Posterior vena cava (tissue), 2 donors: ENCODE data around the gene CLIP4. TPM values are rescaled to one million over a fixed set of nuclear protein-coding genes. Genes with fewer than 3 reads are reported as not detected.

Source experiments
- DNase-seq: peaks from one replicate; pipeline ENCODE4 v3.0.0-alpha.2; 2020; ENCODE audit warnings: low spot score
- intact Hi-C, 2 donors: fragments of 100-400 bp; cut with DNase I; formaldehyde crosslinking; loops; one replicate each; pipeline versions ENCODE4 v1.14.1 to v1.14.2; 2022 to 2023
- total RNA-seq, 2 donors: library from RNA; stranded (reverse); fragmentation: NEBNext Ultra II Directional; extraction: Animal tissue kit (Norgen Biotek cat#: 25700); gene quantifications; one replicate each; pipeline ENCODE4 v1.2.1, GENCODE V29; 2021
- donor health status: DM: yes; HTN: yes; CAD: no.
- donor health status: DM: yes; HTN: yes; CAD: no.

The CLIP4 gene
- total RNA-seq, 2 donors from 2014 or later, result 31.9 to 37.9 TPM

DNA sequence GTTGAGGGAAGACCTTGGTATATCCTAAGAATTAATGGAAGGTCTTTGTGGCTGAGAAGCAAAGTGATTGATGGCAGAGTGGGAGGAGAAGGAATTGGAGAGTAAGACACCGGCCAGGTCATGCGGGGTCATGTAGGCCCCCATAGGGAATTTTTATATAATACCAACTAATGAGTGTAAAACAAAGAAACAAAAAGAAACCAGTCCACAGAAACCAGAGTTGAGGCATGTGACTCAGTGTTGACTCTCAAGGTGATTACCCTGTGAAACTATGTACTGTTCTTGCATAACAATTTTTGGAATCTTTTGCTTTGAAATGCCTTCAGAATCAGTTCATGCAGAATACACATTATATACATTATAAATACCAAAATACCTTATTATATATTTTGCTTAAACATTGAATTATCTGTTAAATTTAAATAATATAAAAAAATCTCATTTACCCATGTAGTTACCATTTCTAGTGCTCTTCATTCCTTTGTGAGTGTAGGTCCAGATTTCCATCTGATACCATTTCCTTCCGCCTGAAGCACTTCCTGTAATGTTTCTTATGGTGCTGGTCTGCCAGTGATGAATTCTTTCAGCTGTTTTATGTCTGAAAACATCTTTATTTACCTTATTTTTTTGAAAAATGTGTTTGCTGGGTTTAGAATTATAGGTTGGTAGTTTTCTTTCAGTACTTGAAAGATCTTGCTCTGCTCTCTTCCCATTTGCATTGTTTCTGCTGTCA, 8.6 kb downstream of the CLIP4 start:
- intact Hi-C loops, result no loop called here
- DNase-seq, result no peak

DNA sequence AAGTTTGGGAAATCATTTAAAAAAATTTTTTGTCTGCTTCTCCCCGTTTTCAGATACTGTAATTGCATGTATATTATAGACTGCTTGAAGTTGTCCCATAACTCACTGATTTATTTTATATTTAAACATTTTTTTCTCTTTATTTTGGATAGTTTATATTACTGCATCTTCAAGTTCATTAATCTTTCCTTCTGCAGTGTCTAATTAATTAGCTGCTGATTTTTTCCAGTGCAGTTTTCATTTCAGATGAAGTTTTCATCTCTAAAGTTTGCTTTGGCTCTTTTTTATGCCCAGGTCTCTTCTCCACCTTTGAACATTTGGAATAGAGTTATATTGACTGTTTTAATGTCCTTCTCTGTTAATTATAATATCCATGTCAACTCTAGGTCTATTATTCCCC, 9.3 kb downstream of the CLIP4 start:
- no peak for DNase-seq
- intact Hi-C loops, result no loop called here

DNA sequence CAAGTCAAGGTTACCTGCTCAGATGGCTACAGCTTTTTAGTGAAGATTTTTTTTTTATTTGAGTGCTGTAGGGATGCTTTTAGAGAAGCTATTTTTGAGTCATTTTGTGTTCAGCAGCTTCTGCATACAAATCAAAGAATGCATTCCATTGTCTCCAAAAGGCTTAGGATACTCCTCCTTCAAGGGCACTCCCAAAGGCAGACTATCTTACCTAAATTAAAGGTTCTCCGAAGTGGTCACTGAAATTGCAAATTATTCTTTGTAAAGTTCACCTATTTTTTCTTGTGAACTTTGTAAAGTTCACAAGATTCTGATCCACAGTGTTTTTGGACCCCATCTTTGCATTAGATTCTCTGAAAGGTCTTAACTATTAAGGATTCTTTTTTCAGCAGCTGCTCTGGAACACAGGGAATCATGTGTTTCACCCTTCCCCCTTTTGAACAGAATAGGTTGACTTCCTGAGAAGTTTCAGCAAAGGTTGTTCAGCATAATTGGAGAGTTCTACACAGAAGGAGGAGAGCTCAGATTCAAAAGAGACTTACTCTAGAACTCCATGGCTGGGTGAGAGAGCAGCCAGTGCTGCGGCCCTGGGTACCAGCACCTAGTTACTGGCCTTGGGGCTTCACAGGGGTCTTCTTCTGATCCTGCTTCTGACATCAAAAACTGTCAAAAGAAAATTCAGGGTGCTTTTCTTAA, 14.5 kb downstream of the CLIP4 start:
- no peak for DNase-seq
- intact Hi-C loops, result no loop called here

DNA sequence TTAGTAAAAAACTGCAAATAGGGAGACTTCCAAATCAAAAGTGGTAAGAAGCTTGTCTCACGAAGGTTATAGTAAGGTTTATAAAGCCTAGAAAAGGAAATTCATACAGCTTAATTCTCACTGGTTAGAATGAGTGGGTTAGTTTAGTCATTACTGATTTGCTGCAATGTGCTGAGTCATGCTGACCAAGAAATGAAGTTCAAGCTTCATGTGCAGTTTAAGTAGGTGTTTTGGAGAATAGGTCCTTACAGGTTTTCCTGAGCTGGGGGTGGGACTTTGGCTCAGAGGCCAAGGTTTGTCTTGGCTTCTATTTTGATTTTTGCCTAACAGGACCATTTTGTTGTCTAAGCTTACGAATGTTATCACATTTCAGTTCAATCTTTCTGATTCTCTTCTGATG, 15.1 kb downstream of the CLIP4 start:
- intact Hi-C loops, result no loop called here
- DNase-seq, result no peak

DNA sequence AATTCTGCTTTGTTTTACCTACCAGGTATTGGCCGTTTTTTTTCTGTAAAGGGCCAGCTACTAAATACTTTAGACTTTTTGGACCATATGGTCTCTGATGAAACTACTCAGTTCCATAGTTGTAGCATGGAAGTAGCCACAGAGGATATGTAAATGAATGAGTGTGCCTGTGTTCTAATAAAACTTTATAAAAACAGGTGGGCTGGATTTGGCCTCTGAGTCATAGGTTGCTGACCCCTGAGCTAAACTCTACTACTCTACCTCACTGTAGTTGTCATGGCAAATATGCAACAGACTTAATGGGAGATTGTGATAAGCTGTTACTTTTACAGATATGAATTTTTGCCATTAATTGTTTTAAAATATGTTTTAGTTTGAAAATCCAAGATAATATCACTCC, 19.7 kb downstream of the CLIP4 start:
- intact Hi-C loops, result no loop called here

DNA sequence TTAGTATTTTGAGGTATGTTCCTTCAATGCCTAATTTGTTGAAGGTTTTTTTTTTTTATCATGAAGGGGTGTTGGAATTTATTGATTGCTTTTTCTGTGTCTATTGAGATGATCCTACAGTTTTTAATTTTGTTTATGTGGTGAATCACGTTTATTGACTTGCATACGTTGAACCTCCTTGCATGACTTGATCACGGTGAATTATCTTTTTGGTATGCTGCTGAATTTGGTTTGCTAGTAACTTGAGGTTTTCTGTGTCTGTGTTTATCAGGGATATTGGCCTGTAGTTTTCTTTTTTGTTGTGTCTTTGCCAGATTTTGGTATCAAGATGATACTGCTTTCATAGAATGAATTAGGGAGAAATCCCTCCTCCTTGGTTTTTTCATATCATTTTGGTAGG, 23.9 kb downstream of the CLIP4 start:
- intact Hi-C loops, result no loop called here
- DNase-seq, result no peak

More for the DNA sequence above, 19.7 kb downstream of the CLIP4 start:
- DNase-seq, result no peak

DNA sequence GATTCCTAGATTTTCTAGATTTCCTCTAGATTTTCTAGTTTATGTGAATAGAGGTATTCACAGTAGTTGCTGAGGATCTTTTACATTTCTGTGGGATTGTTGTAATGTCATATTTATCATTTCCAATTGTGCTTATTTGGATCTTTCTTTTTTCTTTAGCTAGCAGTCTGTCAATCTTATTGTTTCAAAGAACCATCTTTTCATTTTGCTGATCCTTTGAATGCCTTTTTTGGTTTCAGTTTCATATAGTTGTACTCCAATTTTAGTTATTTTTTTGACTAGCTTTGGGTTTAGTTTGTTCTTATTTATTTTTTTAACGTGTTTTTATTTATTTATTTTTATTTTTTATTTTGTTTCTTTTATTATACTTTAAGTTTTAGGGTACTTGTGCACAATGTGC, 24.5 kb downstream of the CLIP4 start:
- intact Hi-C loops, result no loop called here
- DNase-seq, result no peak

DNA sequence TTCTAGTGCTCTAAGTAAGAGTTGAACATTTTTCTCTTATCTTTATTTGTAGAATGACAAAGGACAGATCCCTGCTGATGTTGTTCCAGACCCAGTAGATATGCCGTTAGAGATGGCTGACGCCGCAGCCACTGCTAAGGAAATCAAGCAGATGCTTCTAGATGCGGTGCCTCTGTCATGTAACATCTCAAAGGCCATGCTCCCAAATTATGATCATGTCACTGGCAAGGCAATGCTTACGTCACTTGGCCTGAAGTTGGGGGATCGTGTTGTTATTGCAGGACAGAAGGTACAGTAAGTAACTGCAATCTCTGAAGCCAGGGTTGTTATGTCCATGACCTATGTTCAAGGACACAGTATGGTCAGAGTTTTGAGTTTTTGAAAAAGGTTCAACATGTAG, 28.4 kb downstream of the CLIP4 start:
- intact Hi-C loops, result no loop called here
- no peak for DNase-seq

DNA sequence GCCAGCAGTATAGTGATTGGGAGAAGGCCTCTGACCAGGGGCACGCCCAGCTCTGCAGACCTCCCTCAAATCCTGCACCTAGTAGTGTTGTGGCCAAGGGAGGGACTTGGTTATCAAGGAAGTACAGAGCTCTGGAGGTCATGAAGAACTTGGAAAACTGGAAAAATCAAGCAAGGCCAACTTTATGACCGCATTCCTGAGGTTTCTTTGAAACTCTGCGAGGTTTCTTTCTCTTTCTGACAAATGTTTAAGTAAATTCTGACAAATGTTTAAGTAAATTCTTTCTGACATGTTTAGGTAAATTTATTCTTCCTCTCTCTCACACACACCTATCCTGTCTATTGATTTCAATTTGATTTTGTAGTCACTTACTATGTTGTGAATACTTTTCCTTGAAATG, 31.0 kb downstream of the CLIP4 start:
- no peak for DNase-seq
- intact Hi-C loops, result no loop called here

DNA sequence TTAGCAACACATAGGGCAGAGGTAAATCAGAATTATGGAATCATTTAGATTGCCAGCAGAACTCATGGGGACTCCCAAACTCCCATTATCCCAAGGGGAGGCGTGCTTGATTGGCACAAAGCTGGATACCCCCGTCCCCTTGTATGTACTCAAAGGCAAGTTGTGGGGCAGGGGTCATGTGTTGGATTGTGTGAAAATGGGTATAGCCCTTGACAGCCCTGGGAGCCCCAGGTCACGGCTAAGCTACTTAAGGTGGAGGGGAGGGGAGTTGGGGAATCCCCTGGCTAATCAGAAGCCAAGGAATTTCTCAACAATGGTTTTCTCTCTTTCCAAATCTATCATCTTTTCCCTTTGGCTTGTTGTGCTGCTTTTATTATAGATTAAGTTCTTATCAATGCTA, 32.7 kb downstream of the CLIP4 start:
- intact Hi-C loops, result no loop called here

DNA sequence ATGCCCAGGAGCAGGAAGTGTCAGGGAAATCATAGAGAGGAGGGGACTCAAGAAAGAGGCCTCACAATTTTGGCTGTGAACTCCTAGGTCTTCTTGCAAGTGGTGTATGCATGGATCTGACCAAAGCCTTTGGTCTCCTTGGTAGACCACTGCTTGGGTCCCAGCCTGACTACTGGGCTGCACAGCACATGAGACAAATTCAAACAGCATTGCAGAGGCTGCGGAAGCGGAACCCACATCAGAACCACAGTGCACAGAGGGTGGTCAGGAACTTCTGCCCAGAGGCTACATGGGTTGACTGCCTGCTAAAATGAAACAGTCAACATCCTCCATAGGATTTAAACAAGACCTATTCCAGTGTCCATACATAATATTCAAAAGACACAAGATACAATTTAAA, 39.4 kb downstream of the CLIP4 start:
- DNase-seq, result no peak
- intact Hi-C loops, result no loop called here

More for the DNA sequence above, 32.7 kb downstream of the CLIP4 start:
- DNase-seq, result no peak

DNA sequence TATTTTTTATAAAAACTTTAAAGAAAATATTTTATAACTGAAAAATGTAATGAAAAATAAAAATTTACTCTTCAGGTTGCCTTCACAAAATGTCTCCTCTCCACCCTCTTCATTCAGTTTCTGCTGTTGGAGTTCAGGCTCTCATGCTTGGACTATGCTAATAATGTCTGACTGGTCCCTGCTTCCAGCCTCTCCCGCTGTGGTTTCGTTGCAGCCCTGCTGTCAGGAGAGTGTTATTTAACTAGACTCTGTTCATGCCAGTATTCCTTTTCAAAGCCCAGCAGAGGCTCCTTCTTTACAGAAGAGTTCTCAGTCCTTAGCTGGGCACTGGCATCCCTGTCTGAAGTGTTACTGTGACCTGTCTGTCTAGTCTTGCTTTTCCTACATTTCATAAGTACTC, 40.4 kb downstream of the CLIP4 start:
- intact Hi-C loops, result no loop called here
- DNase-seq, result no peak

DNA sequence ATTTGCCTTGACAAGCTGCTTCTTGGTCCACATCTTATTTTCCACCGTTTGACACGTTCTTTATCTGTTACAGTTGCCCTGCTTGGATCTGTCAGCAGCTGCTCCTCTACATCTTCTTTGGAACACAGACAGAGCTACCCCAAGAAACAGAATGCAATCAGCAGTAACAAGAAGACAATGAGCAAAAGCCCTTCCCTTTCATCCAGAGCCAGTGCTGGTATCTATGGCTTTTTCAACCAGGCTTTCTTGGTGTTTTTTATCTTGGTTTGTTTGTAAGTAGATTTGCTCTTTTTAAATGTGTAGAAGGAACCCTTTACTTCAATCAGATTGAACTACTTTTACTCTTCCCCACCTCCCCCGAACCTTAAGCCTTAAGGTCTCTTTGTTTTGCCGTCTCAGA, 41.9 kb downstream of the CLIP4 start:
- intact Hi-C loops, result no loop called here
- DNase-seq, result no peak

DNA sequence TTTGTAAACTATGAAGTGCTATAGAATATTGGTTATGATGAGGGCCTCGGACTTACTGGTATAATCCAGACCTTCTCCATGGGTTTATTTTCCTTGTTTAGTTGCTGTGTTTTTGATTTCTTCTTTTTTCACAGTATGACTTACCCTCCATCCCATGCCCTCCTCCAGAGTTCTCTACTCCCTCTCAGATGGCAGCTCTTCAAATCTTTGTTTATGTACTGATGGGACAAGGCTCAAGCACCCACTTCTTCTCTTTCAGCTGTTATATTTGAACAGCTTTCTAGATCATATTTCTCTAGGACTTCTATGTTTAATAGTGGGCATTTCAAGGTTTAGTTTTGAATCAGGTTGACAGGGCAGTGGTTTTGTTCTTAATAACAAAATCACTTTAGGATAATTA, 43.9 kb downstream of the CLIP4 start:
- intact Hi-C loops, result no loop called here
- DNase-seq, result no peak

DNA sequence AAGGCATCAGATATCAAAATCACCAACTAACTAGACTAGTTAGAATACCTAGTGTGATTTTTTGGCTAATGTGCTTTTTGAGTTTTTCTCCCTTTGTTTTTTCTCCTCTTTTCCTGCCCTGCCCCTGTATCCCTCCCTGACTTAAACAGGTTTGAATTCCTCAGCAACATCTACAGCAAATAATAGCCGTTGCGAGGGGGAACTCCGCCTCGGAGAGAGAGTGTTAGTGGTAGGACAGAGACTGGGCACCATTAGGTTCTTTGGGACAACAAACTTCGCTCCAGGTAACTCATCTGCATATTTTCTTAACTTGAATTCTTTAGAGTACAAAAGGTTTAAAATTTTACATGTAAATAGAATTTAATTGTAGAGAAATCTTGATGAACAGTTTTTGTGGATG, 45.0 kb downstream of the CLIP4 start:
- intact Hi-C loops, result no loop called here
- DNase-seq, result no peak

DNA sequence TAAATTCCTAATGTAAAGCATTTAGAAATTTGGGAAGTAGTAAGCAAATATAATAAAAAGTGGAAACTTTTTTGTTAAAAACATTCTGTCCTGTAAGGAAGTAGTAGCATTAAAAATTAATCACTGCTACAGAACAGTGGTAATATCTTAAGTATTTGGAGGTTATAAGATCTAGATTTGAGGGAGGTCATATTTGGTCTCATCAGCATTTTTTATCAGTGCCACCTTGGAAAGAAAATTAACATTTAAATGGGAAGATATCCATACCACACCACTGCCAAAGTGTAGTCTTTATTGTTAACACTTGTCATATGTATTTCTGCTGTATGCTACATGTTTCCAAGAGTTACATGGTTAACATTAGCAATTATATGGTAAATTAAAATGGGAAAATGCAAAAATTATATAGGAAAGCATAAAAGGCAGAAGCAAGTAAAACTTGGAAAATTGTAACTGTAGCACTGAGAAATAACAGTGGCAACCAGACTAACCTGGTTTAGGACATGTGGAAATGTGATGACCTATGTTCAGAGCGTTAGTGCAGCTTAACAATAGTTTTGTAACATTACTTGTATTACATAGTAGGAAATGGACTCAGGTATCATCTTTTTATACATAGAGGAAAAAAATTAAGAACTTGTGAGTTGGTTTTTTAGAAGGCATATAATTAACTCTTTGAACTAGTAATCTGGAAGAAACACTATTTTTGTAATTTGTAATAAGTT, 47.2 kb downstream of the CLIP4 start:
- no peak for DNase-seq
- intact Hi-C loops, result no loop called here

DNA sequence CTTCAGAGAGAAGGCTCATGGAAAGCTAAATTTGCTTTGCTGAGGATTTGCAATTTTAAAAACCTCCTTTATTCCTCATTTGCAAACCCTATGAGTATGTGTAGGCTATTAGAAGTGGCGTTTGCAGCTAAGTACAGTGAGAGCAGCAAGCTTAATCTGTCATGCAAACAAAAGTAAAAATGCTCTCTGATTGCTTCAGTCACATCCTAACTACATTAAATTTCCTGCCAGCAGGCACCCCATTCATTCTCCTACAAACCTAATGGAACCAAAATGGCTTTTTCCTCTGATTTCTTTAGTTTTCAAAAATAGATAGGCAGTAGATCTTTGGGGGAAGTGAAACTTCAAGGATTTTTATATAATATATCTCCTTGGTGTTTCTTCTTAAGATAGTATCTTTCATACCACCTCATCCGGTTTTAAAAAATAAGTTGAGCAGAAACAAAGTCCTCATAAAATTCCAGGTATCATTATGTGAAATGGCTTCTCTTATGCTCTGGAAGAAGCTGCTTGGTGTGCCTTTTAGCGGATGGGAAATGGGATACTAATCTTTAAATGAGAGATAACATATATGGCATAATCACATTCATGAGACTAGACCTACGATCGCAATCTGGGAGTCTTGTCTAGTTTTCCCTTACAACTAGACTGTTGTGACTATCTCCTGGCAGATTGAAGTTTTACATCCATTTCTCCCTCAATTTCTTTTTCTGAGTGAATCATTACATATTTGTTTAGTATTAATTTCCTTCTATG, 49.1 kb downstream of the CLIP4 start:
- intact Hi-C loops, result no loop called here
- DNase-seq, result no peak

DNA sequence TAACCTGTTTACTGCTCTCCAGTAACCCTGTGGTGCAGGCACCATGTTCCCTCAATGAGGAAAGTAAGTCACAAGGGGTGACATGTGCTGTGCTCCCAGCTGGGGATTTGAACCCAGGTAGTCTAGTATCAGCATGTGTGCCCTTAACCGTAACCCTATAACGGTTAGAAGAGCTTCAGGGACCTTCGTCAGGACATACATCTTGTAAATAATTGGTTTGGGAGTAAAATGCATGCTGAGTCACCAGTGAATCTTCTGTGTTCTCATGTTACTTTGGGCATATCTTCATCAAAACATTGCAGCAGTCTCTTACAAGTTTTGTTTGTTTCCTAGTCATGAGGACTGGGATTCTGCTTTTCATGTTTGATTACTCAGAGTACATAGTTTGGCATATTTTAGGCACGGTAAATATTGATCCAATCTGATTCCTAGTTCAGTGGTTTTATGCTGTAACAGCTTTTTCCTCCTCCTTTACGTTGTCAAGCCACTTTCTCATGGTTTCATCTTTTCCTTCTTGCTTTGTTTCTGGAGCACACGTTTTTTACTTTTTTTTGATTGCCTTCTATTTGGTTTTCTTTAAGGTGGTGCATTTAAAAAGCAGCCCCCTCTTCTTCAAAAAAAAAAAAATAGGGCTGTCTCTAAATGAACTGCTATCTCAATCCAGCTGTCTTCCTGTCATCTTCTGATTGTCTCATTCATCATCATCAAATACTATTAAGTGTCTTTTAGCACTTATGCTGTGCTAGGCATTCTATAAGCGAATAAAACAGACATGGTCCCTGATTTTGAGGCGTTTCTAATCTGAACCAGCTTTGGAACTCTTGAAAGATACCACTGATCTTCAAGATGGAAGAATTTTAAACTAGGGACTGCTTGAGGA, 50.4 kb downstream of the CLIP4 start:
- intact Hi-C loops, result no loop called here
- DNase-seq, result no peak
